ENCODE data around the gene CDCA4.

CDCA4 gene

GRCh38 chr14:104964546-104964945 is 56.3 kb downstream of the CDCA4 start:
- DNase-seq: no peak
